ENCODE results near the gene PUSL1. TPM values are rescaled to one million over a fixed set of nuclear protein-coding genes. Genes with fewer than 3 reads are reported as not detected.
A peak's percentile ranks its signal among the peaks of the same experiment; 100 is the strongest.

Gene PUSL1
- total RNA-seq, 2 experiments from 2014 or later = 31.3 to 57.1 TPM

DNA sequence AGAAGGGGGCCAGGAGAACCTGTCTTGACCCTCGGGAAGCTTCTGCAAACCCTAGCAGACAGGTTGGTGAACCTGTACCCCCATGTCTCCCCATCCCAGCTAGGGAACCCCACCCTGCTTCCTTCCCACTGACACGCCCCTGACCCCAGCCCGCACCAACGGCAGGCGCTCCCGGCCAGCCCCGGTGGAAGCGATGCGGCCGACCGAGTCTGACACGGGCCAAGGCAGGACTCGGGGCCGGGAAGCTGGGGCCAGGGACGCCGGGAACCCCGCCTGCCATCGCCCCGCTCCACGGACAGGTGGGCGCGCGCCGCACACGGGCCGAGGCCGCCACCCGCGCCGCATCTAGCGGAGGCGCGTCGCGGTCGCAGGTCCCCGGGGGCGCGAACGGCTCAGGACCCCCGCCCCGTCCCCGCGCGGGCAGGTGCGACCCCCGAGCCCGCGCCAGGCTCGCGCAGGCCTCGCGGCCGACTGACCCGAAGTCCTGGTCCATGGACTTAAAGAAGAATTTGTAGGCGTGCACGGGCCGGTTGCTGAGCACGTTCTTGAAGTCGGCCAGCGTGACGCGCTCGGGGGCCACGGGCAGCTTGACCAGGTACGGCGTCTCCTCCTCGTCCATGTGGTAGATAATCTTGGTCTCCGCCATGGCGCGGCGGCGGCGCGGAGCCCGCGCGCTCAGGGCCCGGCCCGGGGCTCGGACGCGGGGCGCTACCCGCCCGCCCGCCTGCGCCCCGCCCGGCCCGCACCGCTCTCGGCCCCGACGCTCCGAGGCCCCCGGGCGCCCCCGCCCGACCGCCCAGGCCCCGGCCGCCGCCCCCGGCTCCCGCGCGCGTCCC is 40.2 kb downstream of the PUSL1 start:
- Histone ChIP-seq H3K9me3 (ENCODE audit: low read length) (no peaks in the 10 kb centered on the region), H3K27ac (ENCODE audit: low read depth, low read length, poor library complexity, severe bottlenecking) (no peak overlapping the region), H3K4me1 (ENCODE audit: insufficient read depth, low read length, poor library complexity, severe bottlenecking) (peaks cover 31% of the 10 kb centered on the region), H3K36me3 (ENCODE audit: insufficient read depth, low read length) (no peaks in the 10 kb centered on the region), H3K4me3 (ENCODE audit: low read depth, low read length, poor library complexity, severe bottlenecking) (peak overlapping the region; percentile 74), H3K9me2 (ENCODE audit: insufficient read depth, low read length) (no peaks in the 10 kb centered on the region), H3K79me2 (ENCODE audit: insufficient read depth, low read depth, low read length) (no peaks in the 10 kb centered on the region), H4K20me1 (ENCODE audit: insufficient read depth, low read length) (no peaks in the 10 kb centered on the region; the same call in 1 of the 2 replicates), H3K4me2 (ENCODE audit: low read length) (peak overlapping the region; percentile 80), H2AFZ (ENCODE audit: low read length) (no peak overlapping the region)
- DNase-seq (ENCODE audit: low spot score) = no peak
- no TSS peak for BruUV-seq (replicated peaks)
- intact Hi-C loops (cut with micrococcal nuclease; ENCODE audit: unreplicated experiment) = loop anchor here (1.0 to 5.0 kb wide), 3 partner anchors 24 to 114 kb away; partner anchors contain the start of gene PUSL1
- TF ChIP-seq EZH2phosphoT487 (IDR thresholded peaks at IDR 0.05; ENCODE audit: borderline replicate concordance, low read depth, low read length) = no peak
- CTCF ChIA-PET (ENCODE audit: unreplicated experiment) = interaction anchor here (0.6 kb wide), 1 partner anchor 240 kb away, joined by 5 read pairs; no protein-coding TSS in a partner anchor
- POLR2A ChIA-PET = no interaction called here

DNA sequence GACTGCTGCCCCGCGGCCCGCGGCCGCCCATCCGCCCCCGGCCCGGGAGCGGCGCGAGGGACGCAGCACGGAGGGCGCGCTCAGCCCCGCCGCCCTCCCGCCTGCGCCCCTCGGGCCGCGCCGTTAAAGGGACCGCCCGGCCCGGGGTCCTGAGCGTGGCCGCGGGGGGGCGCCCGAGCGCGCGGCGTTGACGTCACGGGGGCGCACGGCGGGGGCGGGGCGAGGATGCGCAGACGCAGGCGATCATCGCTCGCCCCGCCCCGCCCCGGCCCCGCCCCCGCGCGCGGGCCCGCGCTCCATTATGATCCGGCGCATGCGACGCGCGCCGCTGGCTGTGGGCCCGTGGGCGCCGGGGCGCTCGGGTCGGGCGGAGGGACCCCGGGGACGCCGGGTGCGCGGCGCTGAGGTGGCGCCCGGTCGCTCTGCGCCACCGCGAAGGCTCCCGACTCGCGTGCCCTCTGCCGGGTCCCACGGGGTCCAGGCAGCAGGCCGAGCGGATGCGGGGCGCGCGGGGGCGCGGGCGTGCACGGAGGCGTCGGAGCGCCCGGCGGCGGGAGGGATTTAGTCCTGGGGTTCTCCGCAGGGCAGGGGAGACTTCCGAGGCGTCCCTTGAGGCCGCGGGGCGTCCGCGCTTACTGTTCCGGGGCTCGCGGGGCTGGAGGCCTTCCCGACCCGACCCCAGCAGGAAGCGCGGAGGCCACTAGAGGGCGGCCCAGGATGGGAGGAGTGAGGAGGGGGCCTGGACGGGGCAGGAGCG is 41.0 kb downstream of the PUSL1 start, which contains the start of gene DVL1:
DVL1 (minus strand) TSS at position 163 of the 757 bp plus-strand sequence. CDS start 353 bp downstream, outside the sequence.
- Histone ChIP-seq H3K4me3 (ENCODE audit: low read depth, low read length, poor library complexity, severe bottlenecking) (peak within 1 kb of the TSS; percentile 78), H3K79me2 (ENCODE audit: insufficient read depth, low read depth, low read length) (no peaks in the 10 kb centered on the region), H2AFZ (ENCODE audit: low read length) (0 out of 2 replicates have a peak within 1 kb of the TSS, but pooled peaks have one; percentile 45), H3K4me2 (ENCODE audit: low read length) (peak within 1 kb of the TSS; percentile 80), H3K36me3 (ENCODE audit: insufficient read depth, low read length) (no peaks in the 10 kb centered on the region), H3K27ac (ENCODE audit: low read depth, low read length, poor library complexity, severe bottlenecking) (peak within 1 kb of the TSS; percentile 64), H3K4me1 (ENCODE audit: insufficient read depth, low read length, poor library complexity, severe bottlenecking) (peaks cover 31% of the 10 kb centered on the region), H3K9me2 (ENCODE audit: insufficient read depth, low read length) (no peaks in the 10 kb centered on the region), H3K9me3 (ENCODE audit: low read length) (no peaks in the 10 kb centered on the region), H4K20me1 (ENCODE audit: insufficient read depth, low read length) (no peaks in the 10 kb centered on the region)
- POLR2A ChIA-PET = no interaction called here
- intact Hi-C loops (cut with micrococcal nuclease; ENCODE audit: unreplicated experiment) = loop anchor here (1.0 to 5.0 kb wide), 3 partner anchors 23 to 113 kb away; partner anchors contain the start of gene PUSL1
- TF ChIP-seq, protein P1, sequence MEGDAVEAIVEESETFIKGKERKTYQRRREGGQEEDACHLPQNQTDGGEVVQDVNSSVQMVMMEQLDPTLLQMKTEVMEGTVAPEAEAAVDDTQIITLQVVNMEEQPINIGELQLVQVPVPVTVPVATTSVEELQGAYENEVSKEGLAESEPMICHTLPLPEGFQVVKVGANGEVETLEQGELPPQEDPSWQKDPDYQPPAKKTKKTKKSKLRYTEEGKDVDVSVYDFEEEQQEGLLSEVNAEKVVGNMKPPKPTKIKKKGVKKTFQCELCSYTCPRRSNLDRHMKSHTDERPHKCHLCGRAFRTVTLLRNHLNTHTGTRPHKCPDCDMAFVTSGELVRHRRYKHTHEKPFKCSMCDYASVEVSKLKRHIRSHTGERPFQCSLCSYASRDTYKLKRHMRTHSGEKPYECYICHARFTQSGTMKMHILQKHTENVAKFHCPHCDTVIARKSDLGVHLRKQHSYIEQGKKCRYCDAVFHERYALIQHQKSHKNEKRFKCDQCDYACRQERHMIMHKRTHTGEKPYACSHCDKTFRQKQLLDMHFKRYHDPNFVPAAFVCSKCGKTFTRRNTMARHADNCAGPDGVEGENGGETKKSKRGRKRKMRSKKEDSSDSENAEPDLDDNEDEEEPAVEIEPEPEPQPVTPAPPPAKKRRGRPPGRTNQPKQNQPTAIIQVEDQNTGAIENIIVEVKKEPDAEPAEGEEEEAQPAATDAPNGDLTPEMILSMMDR (conservative IDR thresholded peaks at IDR 0.05; ENCODE audit: low read length) = peak; percentile 60
- TF ChIP-seq EZH2phosphoT487 (IDR thresholded peaks at IDR 0.05; ENCODE audit: borderline replicate concordance, low read depth, low read length) = no peak
- BruUV-seq (replicated peaks) = no TSS peak
- DNase-seq (ENCODE audit: low spot score) = peak; percentile 80
- CTCF ChIA-PET (ENCODE audit: unreplicated experiment) = interaction anchor here (0.6 kb wide), 1 partner anchor 240 kb away, joined by 5 read pairs; no protein-coding TSS in a partner anchor
